ENCODE data around the gene DROSHA.
A peak's percentile ranks its signal among the peaks of the same experiment; 100 is the strongest.
"Not testable (repeated sequence)": the region's sequence is repeated elsewhere in the genome, so short reads cannot be mapped to it uniquely, and the experiment has no call there.

The DROSHA gene

GRCh38 chr5:31531888-31532547, at the start of gene DROSHA, which contains the start of gene C5orf22:
Gene DROSHA (minus strand): TSS chr5:31532093. CDS start chr5:31529059, 3,034 bp downstream.
Gene C5orf22 (plus strand): TSS chr5:31532301. CDS start chr5:31532393, 92 bp downstream.
- DNase-seq, result peak; percentile 87

GRCh38 chr5:31579558-31579957, 47.7 kb upstream of the DROSHA start:
- no peak for DNase-seq

DNA sequence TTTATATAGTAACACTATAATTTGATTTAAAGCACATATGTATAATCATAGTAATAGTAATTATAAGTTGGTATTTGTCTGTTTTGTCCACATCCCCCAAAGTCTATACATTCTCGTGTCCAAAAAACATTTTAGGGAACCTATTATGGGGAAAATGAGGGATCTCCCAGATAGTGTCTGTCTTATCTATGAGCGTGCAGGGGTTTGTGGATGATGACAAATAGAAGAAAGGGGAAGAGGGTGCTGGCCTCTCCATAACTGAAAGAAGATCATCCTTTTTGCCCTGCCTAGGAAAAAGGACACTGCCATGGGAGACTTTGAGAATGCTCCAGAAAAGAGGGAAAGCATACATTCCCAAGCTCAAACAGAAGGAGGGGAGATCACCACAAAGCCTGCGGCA, 45.5 kb upstream of the DROSHA start:
- no peak for DNase-seq

- DNase-seq, result no peak
These were observed 42.9 kb upstream of the DROSHA start for GRCh38 chr5:31574772-31575171.

- DNase-seq, result no peak
These were observed 41.7 kb upstream of the DROSHA start for GRCh38 chr5:31573494-31574142.

DNA sequence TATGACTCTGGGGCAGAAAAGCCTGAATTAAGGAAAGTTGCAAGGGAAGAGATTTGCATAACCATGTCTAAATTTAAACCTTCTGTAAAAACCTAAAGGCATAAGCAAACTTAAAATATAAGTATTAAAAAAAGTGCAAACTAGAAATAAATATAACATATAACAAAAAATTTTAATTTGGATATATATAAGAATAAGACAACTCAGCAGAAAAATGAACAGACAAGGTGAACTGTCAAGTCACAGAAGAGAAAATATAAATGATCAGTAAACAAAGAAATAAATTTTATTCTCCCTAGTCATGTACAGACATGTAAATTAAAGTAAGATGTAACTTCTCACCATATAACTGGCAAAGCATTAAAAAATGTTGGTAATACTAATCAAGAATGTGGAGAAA, 37.2 kb upstream of the DROSHA start:
- no peak for DNase-seq

GRCh38 chr5:31568302-31568835, 36.5 kb upstream of the DROSHA start:
- DNase-seq, result no peak

DNA sequence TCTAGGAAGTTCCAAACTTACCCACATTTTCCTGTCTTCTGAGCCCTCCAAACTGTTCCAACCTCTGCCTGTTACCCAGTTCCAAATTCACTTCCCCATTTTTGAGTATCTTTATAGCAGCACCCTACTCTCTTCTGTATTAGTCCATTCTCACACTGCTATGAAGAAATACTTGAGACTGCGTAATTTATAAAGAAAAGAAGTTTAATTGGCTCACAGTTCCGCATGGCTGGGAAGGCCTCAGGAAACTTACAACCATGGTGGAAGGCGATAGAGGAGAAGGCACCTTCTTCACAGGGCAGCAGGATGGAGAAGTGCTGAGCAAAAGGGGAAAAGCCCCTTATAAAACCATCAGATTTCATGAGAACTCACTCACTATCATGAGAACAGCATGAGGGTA, 34.5 kb upstream of the DROSHA start:
- not testable (repeated sequence) for DNase-seq

DNA sequence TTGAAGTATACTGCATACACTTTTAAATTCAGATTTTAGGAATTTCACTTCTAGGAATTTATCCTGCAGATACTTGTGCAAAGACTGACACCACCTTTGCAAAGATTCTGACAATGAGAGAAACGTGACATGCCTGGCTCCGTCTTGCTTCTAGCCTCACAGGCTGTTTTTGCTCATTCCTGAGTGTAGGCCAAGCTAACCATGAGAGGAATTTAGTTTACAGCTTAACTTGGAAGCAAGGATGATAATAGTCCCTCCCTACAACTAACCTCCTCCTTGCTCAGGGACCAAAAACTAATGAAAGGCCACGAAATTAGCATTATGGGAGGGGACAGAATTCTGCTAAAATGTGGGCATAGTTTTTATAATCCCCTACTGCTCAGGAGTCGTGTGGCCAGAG, 31.3 kb upstream of the DROSHA start:
- no peak for DNase-seq

DNA sequence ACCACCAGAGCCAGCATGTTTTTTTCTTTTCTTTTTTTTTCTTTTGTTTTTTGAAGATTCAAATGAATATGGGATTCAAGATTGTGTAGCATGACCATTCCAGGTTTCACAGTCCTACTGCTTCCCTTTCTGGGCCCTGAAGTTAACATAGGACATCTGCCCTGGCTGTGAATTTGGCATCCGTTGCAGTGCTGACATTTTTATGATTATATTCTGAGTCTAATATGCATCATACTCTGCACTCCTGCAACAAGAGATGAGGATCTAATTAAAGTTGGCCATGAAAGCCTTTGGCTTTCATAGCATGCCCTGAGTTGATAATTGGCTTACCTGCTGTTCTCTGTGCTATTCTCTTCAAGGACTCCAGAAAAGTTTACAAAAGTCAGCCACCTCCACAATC, 30.1 kb upstream of the DROSHA start:
- no peak for DNase-seq

GRCh38 chr5:31559942-31560341, 28.0 kb upstream of the DROSHA start:
- DNase-seq, result no peak

- DNase-seq, result no peak
These were observed 24.6 kb upstream of the DROSHA start for GRCh38 chr5:31556461-31556860.

DNA sequence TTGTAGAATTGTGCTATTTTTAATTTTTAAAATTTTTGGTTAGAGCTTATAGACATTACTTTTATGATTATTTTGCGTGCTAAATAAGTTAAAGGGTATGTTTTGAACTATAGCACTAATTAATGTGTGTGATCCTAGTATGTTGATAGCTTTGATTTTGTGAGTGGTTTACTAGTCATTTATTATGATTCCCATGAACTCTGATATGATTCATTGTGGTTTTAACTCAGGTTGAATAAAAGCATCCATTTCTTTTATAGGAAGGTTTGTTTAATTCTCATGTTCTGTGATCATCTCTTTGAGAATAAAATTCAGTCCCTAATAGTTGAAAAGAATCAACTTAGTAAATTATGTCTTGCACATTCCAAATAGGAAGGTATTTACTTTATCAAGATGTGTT, 22.7 kb upstream of the DROSHA start:
- no peak for DNase-seq

GRCh38 chr5:31553863-31554262, 22.0 kb upstream of the DROSHA start:
- no peak for DNase-seq

DNA sequence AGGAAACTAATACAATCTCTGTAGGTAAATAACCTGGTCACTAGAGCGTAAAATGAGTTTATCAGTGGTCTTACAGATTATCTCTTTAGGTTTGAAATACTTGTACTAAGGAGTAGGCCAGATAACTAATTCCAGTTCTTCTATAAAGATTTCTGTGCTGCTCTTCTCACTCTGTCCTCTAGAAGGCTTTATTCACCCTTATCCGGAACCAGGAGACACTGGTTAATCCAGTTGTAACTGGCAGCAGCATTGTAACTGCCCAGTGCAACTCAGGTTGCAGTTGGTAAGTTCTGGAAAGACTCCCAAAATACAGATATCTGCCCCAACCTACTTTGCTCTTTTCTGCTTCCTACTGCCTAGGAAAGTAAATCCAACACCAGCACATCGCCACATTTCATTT, 20.0 kb upstream of the DROSHA start:
- no peak for DNase-seq

DNA sequence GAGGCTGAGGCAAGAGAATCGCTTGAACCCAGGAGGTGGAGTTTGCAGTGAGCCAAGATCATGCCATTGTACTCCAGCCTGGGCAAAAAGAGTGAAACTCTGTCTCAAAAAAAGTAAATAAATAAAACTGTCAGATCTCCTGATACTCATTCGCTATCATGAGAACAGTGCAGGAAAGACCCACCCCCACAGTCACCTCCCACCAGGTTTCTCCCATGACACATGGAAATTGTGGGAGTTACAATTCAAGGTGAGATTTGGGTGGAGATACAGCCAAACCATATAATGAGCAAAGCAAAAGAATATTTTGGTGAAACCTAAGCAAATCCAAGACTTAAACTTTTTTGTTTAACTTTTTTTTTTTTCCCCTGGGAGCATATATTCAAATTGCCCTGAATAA, 17.2 kb upstream of the DROSHA start:
- not testable (repeated sequence) for DNase-seq

- DNase-seq, result no peak
These were observed 6.0 kb upstream of the DROSHA start for GRCh38 chr5:31537851-31538250.

GRCh38 chr5:31537349-31537748, 5.5 kb upstream of the DROSHA start:
- no peak for DNase-seq

GRCh38 chr5:31536873-31537272, 5.0 kb upstream of the DROSHA start:
- DNase-seq, result no peak

- DNase-seq, result no peak
These were observed 2.7 kb upstream of the DROSHA start for GRCh38 chr5:31534527-31535046.

- no peak for DNase-seq
These were observed 378 bp downstream of the DROSHA start for GRCh38 chr5:31531543-31531887.

GRCh38 chr5:31530541-31531265, 1.2 kb downstream of the DROSHA start:
- no peak for DNase-seq

GRCh38 chr5:31523041-31523440, 8.9 kb downstream of the DROSHA start:
- no peak for DNase-seq

GRCh38 chr5:31516802-31517201, 15.1 kb downstream of the DROSHA start:
- DNase-seq, result no peak
